ENCODE measurements around the gene MIR17HG.

Gene MIR17HG

GRCh38 chr13:91369441-91369831 is 21.9 kb downstream of the MIR17HG start:
- DNase-seq, result peak; percentile 44

GRCh38 chr13:91370501-91370900 is 23.0 kb downstream of the MIR17HG start:
- no peak for DNase-seq

GRCh38 chr13:91372911-91373310 is 25.4 kb downstream of the MIR17HG start:
- DNase-seq, result no peak

DNA sequence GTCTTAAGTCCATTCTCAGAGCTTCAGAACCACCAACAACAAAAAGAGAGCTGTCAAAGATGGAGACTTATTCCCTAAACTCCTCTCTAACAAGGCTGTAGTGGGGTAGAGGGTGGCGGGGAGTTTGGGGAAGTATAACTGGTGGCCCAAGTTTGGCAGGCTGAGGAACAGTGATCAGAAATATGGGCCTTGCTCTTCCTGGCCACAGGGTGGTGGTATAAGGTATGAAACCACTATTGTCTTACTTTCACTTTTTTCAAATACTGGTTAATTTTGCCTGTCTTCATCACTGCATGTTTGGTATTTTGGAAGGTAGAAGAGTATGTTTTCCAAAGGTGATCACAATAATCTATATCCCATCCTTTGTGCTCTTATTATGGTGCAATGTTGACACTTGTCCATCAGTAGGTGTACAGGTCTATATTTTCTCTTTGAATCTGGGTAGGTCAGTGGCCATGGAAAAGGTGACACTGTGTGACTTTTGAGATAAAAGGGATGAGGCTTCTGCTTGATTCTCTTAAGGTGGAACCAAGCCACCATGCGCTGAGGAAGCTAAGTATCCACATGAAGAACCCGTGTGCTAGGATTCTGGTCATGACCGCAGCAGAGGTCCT is 27.7 kb downstream of the MIR17HG start:
- DNase-seq, result peak; percentile 72

GRCh38 chr13:91381371-91381770 is 33.9 kb downstream of the MIR17HG start:
- DNase-seq, result peak; percentile 48

DNA sequence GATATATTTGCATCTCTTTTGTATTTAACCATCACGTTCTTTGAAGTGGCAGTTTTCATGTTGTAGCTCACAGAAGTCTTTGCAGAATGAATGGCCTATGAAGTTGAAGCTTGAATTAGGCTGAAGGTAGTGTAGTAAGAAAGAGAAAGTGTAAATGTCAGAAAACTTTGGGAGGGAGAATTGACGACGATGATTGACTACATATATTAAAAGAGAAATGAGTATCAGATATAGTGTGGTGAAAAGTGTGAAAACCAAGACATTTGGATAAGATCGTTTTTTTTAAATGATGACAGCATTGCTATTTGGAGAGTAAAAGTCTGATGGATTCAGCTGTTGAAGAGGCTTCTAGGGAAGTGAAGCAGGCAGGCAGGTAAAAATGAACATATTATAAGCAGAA is 36.3 kb downstream of the MIR17HG start:
- DNase-seq, result no peak

- DNase-seq, result no peak
These were observed 37.4 kb downstream of the MIR17HG start for GRCh38 chr13:91384896-91385295.

- no peak for DNase-seq
These were observed 41.7 kb downstream of the MIR17HG start for GRCh38 chr13:91389186-91389585.

DNA sequence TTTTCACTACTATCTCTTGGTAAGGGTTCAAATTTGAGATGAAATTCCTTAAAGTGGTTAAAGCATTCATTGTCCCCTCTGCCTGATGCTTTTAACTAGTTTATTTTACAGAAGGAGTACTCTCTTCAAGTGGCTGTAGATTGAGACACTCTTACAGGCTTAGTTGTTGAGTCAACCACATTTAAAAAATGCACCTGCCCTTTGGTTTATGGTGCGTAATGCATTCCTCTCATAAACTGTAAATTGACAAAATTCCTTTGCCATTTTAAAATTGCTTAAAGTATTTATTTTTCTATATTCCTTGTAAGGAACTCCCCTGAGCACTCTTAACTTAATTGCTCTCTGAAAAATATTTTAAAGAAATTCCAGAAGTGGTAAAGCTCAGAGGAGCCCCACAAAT is 50.1 kb downstream of the MIR17HG start:
- DNase-seq, result no peak

DNA sequence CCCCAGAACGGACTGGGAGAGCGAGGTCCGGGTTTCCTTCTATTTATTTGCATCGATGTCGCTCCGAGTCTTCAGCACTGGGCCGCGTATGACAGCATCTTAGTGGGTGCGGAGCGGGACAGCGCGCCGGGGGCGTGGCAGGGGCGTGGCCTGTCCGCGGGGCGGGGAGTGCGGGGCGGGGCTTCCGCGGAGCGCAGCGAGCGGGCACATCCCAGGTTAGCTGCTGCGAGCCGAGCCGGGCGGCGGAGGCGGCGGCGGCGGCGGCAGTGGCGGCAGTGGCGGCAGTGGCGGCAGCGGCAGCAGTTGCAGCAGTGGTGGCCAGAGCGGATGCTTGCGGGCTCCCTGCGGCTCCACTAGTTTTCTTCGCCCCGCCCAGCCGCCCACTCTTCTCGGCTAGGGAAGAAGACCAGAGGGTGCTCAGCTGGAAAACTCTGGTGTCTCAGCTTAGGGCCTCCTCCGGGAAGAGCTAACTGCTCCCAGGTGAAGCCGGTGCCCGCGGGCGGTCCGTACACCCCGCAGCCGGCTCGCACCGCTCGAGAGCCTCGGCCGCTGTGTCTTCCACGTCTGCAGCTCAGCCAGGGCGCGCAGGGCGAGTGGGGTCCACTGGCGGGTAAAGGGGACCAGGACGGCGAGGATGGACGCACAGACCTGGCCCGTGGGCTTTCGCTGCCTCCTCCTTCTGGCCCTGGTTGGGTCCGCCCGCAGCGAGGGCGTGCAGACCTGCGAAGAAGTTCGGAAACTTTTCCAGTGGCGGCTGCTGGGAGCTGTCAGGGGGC is 51.1 kb downstream of the MIR17HG start, which contains the start of gene GPC5:
TSS of gene GPC5 (plus strand) at position 209 of the 776 bp plus-strand sequence.
- DNase-seq, result peak; percentile 76

- no peak for DNase-seq
These were observed 51.9 kb downstream of the MIR17HG start for GRCh38 chr13:91399189-91400062.

- peak; percentile 19 for DNase-seq
These were observed 52.5 kb downstream of the MIR17HG start for GRCh38 chr13:91400063-91400399.

GRCh38 chr13:91400671-91401070 is 53.2 kb downstream of the MIR17HG start:
- DNase-seq, result no peak

- peak; percentile 29 for DNase-seq
These were observed 54.4 kb downstream of the MIR17HG start for GRCh38 chr13:91401920-91402319.
